GM23338 (cell line): Measurements from ENCODE around the gene S100A16. TPM values are rescaled to one million over a fixed set of nuclear protein-coding genes. Genes with fewer than 3 reads are reported as not detected.

Experiments used
- ATAC-seq: fragments of 200-7000 bp; cut with Tn5 transposase; 3 replicates; pipeline ENCODE4 v1.9.1; 2020
- DNase-seq: peaks from one replicate; pipeline ENCODE4 v3.0.0-alpha.2; 2015; ENCODE audit warnings: low spot score
- H2AFZ ChIP-seq: fragments of 200-600 bp; sonication (generic); 2 replicates; pipeline ENCODE4 v1.8.0; 2016; ENCODE audit warnings: antibody characterized with exemption, mild to moderate bottlenecking, moderate library complexity
- H3F3A ChIP-seq: fragments of 200-600 bp; sonication (generic); replicated peaks from 2 replicates; pipeline ENCODE4 v1.8.0; 2017; ENCODE audit warnings: antibody characterized with exemption, mixed run types, low read depth
- H3K27ac ChIP-seq: fragments of 200-600 bp; sonication (generic); 2 replicates; pipeline ENCODE4 v1.6.1; 2016; ENCODE audit warnings: low read depth
- H3K27me3 ChIP-seq: fragments of 200-600 bp; sonication (generic); 2 replicates; pipeline ENCODE4 v1.8.0; 2016; ENCODE audit warnings: mild to moderate bottlenecking, mixed run types, moderate library complexity; ENCODE audit not compliant: insufficient read depth
- H3K36me3 ChIP-seq: fragments of 200-600 bp; sonication (generic); 2 replicates; pipeline ENCODE4 v1.8.0; 2016; ENCODE audit warnings: mild to moderate bottlenecking; ENCODE audit not compliant: insufficient read depth
- H3K4me1 ChIP-seq: fragments of 200-600 bp; sonication (generic); 2 replicates; pipeline ENCODE4 v1.8.0; 2016; ENCODE audit warnings: mild to moderate bottlenecking, moderate library complexity; ENCODE audit not compliant: insufficient read depth
- H3K4me2 ChIP-seq: fragments of 200-600 bp; sonication (generic); 2 replicates; pipeline ENCODE4 v1.7.1; 2017; ENCODE audit warnings: mixed run types
- H3K4me3 ChIP-seq: fragments of 200-600 bp; sonication (generic); 2 replicates; pipeline ENCODE4 v1.6.1; 2016; ENCODE audit warnings: mixed run types
- H3K79me2 ChIP-seq: fragments of 200-600 bp; sonication (generic); replicated peaks from 2 replicates; pipeline ENCODE4 v1.8.0; 2017; ENCODE audit warnings: mild to moderate bottlenecking; ENCODE audit not compliant: insufficient read depth
- H3K9me2 ChIP-seq: fragments of 200-600 bp; sonication (generic); 2 replicates; pipeline ENCODE4 v1.8.0; 2017; ENCODE audit not compliant: insufficient read depth
- H4K20me1 ChIP-seq: fragments of 200-600 bp; sonication (generic); replicated peaks from 2 replicates; pipeline ENCODE4 v1.8.0; 2017; ENCODE audit warnings: mild to moderate bottlenecking; ENCODE audit not compliant: insufficient read depth
- H3K27ac Mint-ChIP-seq: 2 replicates; pipeline ENCODE4 v1.8.0; 2020; ENCODE audit warnings: inconsistent platforms, mild to moderate bottlenecking, moderate library complexity, mixed read lengths
- H3K27me3 Mint-ChIP-seq: 3 replicates; pipeline ENCODE4 v1.8.0; 2022; ENCODE audit warnings: low read depth, mild to moderate bottlenecking, moderate library complexity, mixed read lengths, inconsistent platforms; ENCODE audit not compliant: insufficient read depth, poor library complexity
- H3K36me3 Mint-ChIP-seq: 3 replicates; pipeline ENCODE4 v1.8.0; 2021; ENCODE audit warnings: low read depth, mild to moderate bottlenecking, inconsistent platforms, moderate library complexity, mixed read lengths
- H3K4me1 Mint-ChIP-seq: 3 replicates; pipeline ENCODE4 v1.8.0; 2020; ENCODE audit warnings: mild to moderate bottlenecking, inconsistent platforms, mixed read lengths
- H3K4me3 Mint-ChIP-seq: 3 replicates; pipeline ENCODE4 v1.8.0; 2021; ENCODE audit warnings: moderate library complexity, mild to moderate bottlenecking, inconsistent platforms, mixed read lengths
- H3K9me3 Mint-ChIP-seq: 3 replicates; pipeline ENCODE4 v1.8.0; 2020; ENCODE audit warnings: moderate library complexity, mild to moderate bottlenecking, inconsistent platforms, mixed read lengths
- CTCF ChIP-seq, 2 experiments: fragments of 200-600 bp in 1 of 2; sonication (generic) in 1 of 2; conservative IDR thresholded peaks; 2 replicates each; pipeline versions ENCODE4 v1.5.1 to v1.6.1; 2016 to 2017; ENCODE audit warnings: antibody characterized with exemption in 2 of 2, low read depth in 2 of 2, mild to moderate bottlenecking in 2 of 2, moderate library complexity in 1 of 2
- EZH2 ChIP-seq: fragments of 200-600 bp; sonication (generic); IDR thresholded peaks from one replicate; pipeline ENCODE4 v1.8.0; 2017; ENCODE audit warnings: antibody characterized with exemption, mild to moderate bottlenecking, low read depth; ENCODE audit not compliant: unreplicated experiment
- EZH2phosphoT487 ChIP-seq: fragments of 200-600 bp; sonication (generic); IDR thresholded peaks from one replicate; pipeline ENCODE4 v1.8.1; 2018; ENCODE audit warnings: antibody characterized with exemption; ENCODE audit not compliant: unreplicated experiment
- NANOG ChIP-seq: IDR thresholded peaks from 2 replicates; pipeline ENCODE4 v1.6.1; 2016; ENCODE audit warnings: antibody characterized with exemption, borderline replicate concordance
- POLR2AphosphoS5 ChIP-seq: IDR thresholded peaks from 2 replicates; pipeline ENCODE4 v1.6.1; 2016; ENCODE audit warnings: antibody characterized with exemption, low read depth
- STAT1 ChIP-seq: IDR thresholded peaks from one replicate; pipeline ENCODE4 v1.6.1; 2016; ENCODE audit warnings: antibody characterized with exemption; ENCODE audit not compliant: unreplicated experiment
- ZNF114 ChIP-seq: fragments of 250-450 bp; sonication (Bioruptor Pico); IDR thresholded peaks from 2 replicates; pipeline ENCODE4 v1.5.0; 2020; ENCODE audit warnings: mild to moderate bottlenecking, moderate library complexity
- ZNF331 ChIP-seq: fragments of 250-450 bp; sonication (Bioruptor Pico); IDR thresholded peaks from 2 replicates; pipeline ENCODE4 v1.5.0; 2020; ENCODE audit warnings: low read depth, mild to moderate bottlenecking, moderate library complexity
- ZNF462 ChIP-seq: fragments of 250-450 bp; sonication (Bioruptor Pico); IDR thresholded peaks from 2 replicates; pipeline ENCODE4 v1.5.0; 2020; ENCODE audit warnings: mild to moderate bottlenecking, moderate library complexity
- polyA plus RNA-seq: library from polyadenylated mRNA; unstranded; fragments of >200 nt; fragmentation: Nextera tagmentation; extraction: Ambion mirVana; gene quantifications from 2 replicates; pipeline ENCODE4 v1.2.1, GENCODE V29; 2016
- total RNA-seq: library from RNA; depleted of rRNA; stranded (reverse); fragments of >200 nt; shearing (Covaris generic); gene quantifications from 2 replicates; pipeline ENCODE4 v1.2.3, GENCODE V29; 2014

Gene S100A16
- total and polyA plus RNA-seq, 2 experiments from 2014 or later: 13.0 to 20.4 TPM

GRCh38 chr1:153662269-153662668 lies 49.3 kb upstream of the S100A16 start:
- Mint-ChIP-seq H3K27me3 (peaks cover 8% of the 10 kb centered on the region), H3K4me1 (peaks cover 7% of the 10 kb centered on the region), H3K36me3 (peaks cover 73% of the 10 kb centered on the region), H3K27ac (no peak overlapping the region), H3K9me3 (no peaks in the 10 kb centered on the region; the same call in 2 of the 3 replicates), H3K4me3 (no peak overlapping the region)
- no peak overlapping the region for H3K4me3 ChIP-seq
- peaks cover 13% of the 10 kb centered on the region for H3K79me2 ChIP-seq
- TF ChIP-seq POLR2AphosphoS5 (0 out of 2 replicates have a peak, but pooled peaks have one; percentile 19), EZH2 (no peak), ZNF114 (CRISPR knock-in tag) (no peak)
- H2AFZ ChIP-seq: no peak overlapping the region
- peaks cover 8% of the 10 kb centered on the region for H3K4me1 ChIP-seq
- no peak overlapping the region for H3K4me2 ChIP-seq
- peaks cover 68% of the 10 kb centered on the region for H3F3A ChIP-seq
- no peak for DNase-seq
- no peak overlapping the region for H3K27ac ChIP-seq
- no peak for ATAC-seq
- H4K20me1 ChIP-seq: peaks cover 20% of the 10 kb centered on the region
- H3K9me2 ChIP-seq: no peaks in the 10 kb centered on the region
- H3K27me3 ChIP-seq: no peaks in the 10 kb centered on the region
- H3K36me3 ChIP-seq: peaks cover 62% of the 10 kb centered on the region

- Histone ChIP-seq H3K79me2 (peaks cover 13% of the 10 kb centered on the region), H3K9me2 (no peaks in the 10 kb centered on the region), H3K4me3 (no peak overlapping the region), H3K36me3 (peaks cover 51% of the 10 kb centered on the region), H4K20me1 (peaks cover 18% of the 10 kb centered on the region), H3K4me1 (peaks cover 8% of the 10 kb centered on the region), H3F3A (peaks cover 59% of the 10 kb centered on the region), H3K27me3 (no peaks in the 10 kb centered on the region), H2AFZ (no peak overlapping the region), H3K4me2 (no peak overlapping the region), H3K27ac (peak overlapping the region; percentile 45; the same call in 1 of the 2 replicates)
- H3K4me3 Mint-ChIP-seq: no peak overlapping the region
- peaks cover 6% of the 10 kb centered on the region for H3K27me3 Mint-ChIP-seq
- peak; percentile 26 for DNase-seq
- no peaks in the 10 kb centered on the region; the same call in 2 of the 3 replicates for H3K9me3 Mint-ChIP-seq
- no peak overlapping the region for H3K27ac Mint-ChIP-seq
- no peak for TF ChIP-seq CTCF (conservative IDR thresholded peaks at IDR 0.05; ENCODE audit: low read depth in 2 of 2)
- no peak for TF ChIP-seq ZNF331 (CRISPR knock-in tag)
- no peak for TF ChIP-seq NANOG
- no peak for TF ChIP-seq EZH2phosphoT487
- TF ChIP-seq STAT1: no peak
- TF ChIP-seq EZH2: no peak
- peak; percentile 38; the same call in 1 of the 2 replicates for TF ChIP-seq POLR2AphosphoS5
- no peak for ATAC-seq
- peaks cover 7% of the 10 kb centered on the region for H3K4me1 Mint-ChIP-seq
- peaks cover 62% of the 10 kb centered on the region for H3K36me3 Mint-ChIP-seq
These were observed 48.3 kb upstream of the S100A16 start for GRCh38 chr1:153661111-153661708.

- Mint-ChIP-seq H3K27me3 (peaks cover 8% of the 10 kb centered on the region), H3K27ac (no peak overlapping the region), H3K36me3 (peaks cover 47% of the 10 kb centered on the region), H3K4me3 (peak overlapping the region; percentile 93), H3K9me3 (no peaks in the 10 kb centered on the region), H3K4me1 (peaks cover 7% of the 10 kb centered on the region)
- peak overlapping the region; percentile 88 for H3K4me3 ChIP-seq
- ATAC-seq: no peak
- peaks cover 11% of the 10 kb centered on the region for H4K20me1 ChIP-seq
- H3K4me1 ChIP-seq: peaks cover 8% of the 10 kb centered on the region
- no peaks in the 10 kb centered on the region for H3K9me2 ChIP-seq
- 0 out of 2 replicates have a peak overlapping the region, but pooled peaks have one; percentile 23 for H3K27ac ChIP-seq
- H2AFZ ChIP-seq: no peak overlapping the region
- H3K4me2 ChIP-seq: peak overlapping the region; percentile 86
- peaks cover 13% of the 10 kb centered on the region for H3K79me2 ChIP-seq
- DNase-seq: no peak
- no peaks in the 10 kb centered on the region for H3K27me3 ChIP-seq
- peaks cover 43% of the 10 kb centered on the region for H3F3A ChIP-seq
- peaks cover 36% of the 10 kb centered on the region for H3K36me3 ChIP-seq
- no peak for TF ChIP-seq ZNF462 (CRISPR knock-in tag)
These were observed 46.7 kb upstream of the S100A16 start for GRCh38 chr1:153659656-153660055.
